NCI-H2171 (cell line): ENCODE measurements around the gene SLC4A1AP.
"Not testable (repeated sequence)": the region's sequence is repeated elsewhere in the genome, so short reads cannot be mapped to it uniquely, and the experiment has no call there.

ENCODE experiments used
- DNase-seq: peaks from one replicate; lab custom pipeline; 2025; lab: John Stamatoyannopoulos, UW

Gene SLC4A1AP, protein sequence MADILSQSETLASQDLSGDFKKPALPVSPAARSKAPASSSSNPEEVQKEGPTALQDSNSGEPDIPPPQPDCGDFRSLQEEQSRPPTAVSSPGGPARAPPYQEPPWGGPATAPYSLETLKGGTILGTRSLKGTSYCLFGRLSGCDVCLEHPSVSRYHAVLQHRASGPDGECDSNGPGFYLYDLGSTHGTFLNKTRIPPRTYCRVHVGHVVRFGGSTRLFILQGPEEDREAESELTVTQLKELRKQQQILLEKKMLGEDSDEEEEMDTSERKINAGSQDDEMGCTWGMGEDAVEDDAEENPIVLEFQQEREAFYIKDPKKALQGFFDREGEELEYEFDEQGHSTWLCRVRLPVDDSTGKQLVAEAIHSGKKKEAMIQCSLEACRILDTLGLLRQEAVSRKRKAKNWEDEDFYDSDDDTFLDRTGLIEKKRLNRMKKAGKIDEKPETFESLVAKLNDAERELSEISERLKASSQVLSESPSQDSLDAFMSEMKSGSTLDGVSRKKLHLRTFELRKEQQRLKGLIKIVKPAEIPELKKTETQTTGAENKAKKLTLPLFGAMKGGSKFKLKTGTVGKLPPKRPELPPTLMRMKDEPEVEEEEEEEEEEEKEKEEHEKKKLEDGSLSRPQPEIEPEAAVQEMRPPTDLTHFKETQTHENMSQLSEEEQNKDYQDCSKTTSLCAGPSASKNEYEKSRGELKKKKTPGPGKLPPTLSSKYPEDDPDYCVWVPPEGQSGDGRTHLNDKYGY

GRCh38 chr2:27663285-27664153 lies at the start of gene SLC4A1AP, which contains the start of gene SUPT7L:
SLC4A1AP (plus strand) TSS chr2:27663889; CDS start chr2:27663915, 26 bp downstream.
SUPT7L (minus strand) TSS chr2:27663614; CDS start chr2:27662192, 1,422 bp downstream.
- DNase-seq = peak; percentile 87

DNA sequence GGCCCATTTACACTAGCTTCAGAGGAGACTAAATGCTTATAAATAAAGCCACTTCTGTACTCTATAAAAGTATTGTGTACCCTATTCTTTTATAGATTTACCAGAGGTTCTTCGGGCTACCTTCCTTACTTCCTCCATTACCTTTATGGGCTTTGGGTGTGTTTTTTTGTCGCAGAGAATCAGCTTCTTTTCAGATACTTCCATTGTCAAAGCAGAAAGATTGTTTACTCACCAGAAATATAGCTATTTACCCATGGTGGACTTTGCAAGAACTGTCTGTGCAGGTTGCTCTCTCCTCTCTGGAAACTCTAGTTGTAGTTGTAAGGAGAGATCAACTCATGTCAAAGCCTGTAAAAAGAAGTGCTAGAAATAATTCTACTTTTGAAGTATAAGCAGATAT lies 49.7 kb upstream of the SLC4A1AP start:
- DNase-seq = no peak

DNA sequence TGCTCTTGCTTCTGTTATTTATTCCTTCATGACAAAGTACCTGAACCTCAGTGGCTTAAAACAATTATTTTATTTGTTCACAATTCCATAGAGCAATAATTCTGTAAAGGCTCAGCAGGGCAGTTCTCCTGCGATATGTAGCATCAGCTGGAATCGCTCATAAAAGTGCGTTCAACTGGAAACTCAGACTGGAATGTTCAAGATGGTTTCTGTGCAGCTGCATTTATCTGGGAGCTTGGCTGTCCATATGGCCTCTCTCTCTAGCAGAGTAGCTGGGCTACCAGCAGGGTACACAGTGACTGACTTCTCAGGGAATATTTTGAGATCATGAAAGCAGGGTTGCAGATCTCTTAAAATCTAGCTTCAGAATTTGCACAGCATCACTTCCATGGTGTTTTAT lies 48.4 kb upstream of the SLC4A1AP start:
- DNase-seq = peak; percentile 72

DNA sequence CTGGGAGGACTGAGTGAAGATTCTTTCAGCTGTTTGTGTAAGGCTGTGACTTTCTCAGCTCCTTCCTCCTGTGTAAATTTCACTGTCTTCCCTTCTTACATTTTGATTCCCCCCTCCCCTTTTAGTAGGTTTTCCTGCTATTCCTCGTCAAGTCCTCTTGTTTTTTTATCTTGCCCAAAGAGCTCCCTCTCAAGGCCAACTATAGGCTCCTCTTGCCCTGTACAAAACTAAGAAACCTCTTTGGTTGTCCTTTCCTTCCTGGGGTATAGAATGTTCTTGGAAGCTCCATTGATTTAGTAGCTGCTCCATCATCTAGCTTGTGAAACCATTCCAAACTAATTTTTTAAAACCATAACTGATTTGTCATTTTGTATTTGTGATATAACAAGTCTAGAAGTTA lies 42.2 kb upstream of the SLC4A1AP start:
- no peak for DNase-seq

GRCh38 chr2:27622921-27623384 lies 40.7 kb upstream of the SLC4A1AP start:
- no peak for DNase-seq

DNA sequence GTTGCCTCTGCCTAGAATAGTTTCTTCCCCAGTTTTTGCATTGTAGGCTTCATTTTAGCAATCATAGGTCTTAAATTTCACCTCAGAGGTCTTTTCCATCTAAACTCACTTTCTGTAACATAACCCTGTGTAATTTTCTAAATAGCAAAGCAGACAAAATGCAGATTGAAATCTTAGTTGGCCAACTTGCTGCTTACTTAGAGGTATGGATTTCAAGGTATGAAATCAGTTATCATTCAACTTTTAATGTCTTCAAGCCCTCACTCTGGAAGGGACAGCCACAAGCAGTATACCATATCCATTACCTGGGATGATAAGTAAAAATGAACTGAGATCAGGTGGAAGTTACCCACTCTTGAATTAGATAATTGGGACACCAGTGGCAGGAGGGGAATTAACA lies 38.7 kb upstream of the SLC4A1AP start:
- DNase-seq = no peak

DNA sequence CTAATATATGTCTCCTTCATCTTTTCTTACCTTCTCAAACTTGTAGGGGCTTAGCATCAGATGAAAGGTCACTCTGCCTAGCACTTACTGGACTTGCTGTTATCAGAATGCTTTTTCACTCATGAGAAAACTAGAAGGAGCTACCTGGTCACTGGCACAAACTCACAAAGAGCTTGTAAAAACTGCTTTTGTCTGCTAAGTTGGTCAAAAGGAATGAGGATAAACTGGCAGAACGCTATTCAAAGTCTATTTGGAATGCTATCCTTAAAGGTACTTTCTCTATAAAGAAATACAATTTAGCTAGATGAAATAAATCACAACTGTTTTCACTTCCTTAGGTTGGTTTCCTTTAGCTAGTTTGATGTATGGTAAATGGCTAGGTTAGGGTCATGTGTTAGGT lies 37.4 kb upstream of the SLC4A1AP start:
- DNase-seq = not testable (repeated sequence)

DNA sequence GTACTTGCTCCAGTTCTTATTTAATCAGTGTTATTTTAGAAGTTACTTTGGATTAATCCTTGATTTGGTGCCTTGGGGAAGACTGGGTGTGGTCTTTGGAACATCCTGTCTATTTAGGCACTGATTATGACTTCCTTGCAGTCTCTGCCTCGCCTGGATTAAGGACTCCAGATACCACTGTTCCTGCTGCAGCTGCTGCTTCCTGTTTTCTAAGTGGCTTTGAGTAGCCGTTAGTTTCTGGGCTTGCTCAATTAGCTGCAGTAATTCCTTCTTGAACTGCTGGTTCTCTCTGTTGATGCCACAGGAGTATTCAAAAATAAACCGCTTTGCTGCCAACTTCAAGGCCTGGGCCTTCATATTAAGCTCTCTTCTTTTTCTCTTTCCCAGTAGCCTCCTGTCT lies 36.8 kb upstream of the SLC4A1AP start:
- not testable (repeated sequence) for DNase-seq

DNA sequence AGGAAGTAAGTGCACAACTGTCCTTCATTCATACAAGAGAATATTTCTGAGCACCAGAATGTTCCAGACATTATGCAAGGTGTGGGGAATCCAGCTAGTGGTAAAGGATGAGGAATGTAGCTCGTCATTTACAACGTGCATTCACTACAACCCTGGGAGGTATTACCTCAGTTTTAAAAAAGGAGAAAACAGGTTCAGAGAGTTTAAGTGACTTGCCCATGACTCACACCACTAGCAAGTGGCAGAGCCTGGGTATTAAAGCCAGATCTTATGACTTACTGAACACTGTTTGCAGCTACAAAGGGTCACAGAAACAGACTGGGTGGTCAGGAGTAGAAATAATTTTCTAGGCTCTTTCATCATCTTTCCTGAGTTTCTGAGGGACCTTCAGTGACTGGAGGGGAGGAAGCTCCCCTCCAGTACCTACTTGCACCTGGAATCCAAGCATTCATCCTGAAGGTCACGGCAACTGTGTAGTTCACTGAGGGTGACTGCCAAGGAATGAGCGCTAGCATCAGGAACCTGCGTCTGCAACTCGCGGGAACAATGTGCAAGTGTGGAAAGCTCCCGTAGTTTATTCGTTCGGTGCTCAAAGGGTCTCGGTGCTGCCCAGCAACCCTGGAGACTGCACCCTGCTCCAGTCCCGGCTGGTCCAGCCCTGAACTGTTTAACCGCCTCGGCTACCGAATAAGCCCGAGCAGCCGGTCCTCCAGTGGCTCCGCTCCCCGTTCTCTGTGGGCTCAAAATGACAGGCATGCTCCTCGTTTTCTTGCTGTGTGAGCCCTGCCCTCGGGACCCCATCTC lies 35.5 kb upstream of the SLC4A1AP start:
- DNase-seq = no peak

DNA sequence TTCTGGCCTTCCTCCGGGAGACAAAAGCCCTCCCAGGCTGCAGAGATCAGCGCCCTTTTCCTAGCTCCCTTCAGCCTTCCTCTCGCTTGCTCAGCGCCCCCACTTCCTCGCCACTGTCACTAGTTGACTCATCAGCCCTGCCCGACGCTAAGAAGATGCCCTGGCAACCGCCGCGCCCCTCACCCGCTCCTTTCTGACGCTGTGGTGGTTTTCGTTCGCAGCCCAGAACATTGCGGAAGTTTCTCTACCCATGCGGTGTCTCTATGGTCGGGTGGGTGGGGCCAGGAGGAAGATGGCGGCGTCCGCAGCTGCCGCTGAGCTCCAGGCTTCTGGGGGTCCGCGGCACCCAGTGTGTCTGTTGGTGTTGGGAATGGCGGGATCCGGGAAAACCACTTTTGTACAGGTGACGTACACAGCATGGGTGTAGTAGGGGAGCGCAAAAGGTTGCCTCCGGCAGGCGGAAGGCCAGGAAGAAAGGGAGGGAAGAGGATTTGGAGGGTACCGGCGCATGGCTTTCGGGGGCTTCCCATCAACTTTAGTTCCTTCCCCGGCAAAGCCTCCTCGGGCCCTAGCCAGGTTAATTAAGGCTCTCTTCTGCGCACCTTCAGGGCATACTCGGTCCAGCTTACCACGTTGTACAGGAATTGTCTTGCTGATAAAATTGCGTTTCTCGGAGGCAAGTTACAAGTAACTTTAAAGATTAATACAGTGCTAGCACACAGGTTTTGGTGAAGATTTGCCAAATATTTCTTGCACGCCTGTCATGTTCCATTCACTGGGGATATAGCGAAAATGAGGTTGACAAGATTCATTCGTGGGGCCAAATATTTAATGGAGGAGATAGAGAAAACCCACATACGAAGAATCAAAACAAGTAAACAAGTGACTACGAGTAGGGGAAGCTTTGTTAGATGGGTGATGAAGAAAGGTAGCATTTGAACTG lies 34.7 kb upstream of the SLC4A1AP start, which contains the start of the genes CCDC121 and GPN1:
CCDC121 (minus strand) TSS at position 246 of the 943 bp plus-strand sequence. CDS start 1,213 bp downstream, outside the sequence.
GPN1 (plus strand) TSS at position 284 of the 943 bp plus-strand sequence; CDS start at position 293, 9 bp downstream.
- DNase-seq = peak; percentile 94

- DNase-seq = not testable (repeated sequence)
Measured at GRCh38 chr2:27630257-27630656, 33.4 kb upstream of the SLC4A1AP start.

- DNase-seq = no peak
Measured at GRCh38 chr2:27634291-27634690, 29.4 kb upstream of the SLC4A1AP start.

GRCh38 chr2:27636766-27637165 lies 26.9 kb upstream of the SLC4A1AP start:
- DNase-seq = no peak

DNA sequence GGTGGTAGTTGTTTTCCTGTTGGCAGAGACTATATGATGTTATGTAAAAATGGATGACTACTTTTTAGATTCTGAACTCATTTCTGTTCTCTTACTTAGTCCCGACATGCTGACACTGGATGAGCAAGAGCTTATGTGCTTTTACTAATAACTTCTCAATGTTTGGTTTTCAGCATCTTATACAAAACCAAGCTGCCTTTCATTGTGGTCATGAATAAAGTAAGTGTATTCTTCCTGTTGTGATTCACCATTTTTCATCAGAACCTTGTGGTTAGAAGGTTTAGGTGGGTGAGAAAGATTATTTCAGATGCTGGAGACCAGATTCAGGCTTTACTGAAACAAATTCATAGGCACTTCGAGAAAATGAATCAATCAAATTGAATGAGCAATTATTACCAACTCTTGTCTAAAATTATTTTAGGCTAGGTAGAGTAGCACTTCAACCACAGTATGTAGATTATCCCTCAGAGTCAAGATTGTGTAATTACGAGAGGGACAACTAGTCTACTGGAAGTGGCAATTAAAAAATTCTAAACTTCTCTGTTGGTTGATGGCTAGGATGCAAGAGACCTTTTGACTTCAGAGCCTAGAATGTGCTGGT lies 25.6 kb upstream of the SLC4A1AP start:
- no peak for DNase-seq

GRCh38 chr2:27638709-27639108 lies 25.0 kb upstream of the SLC4A1AP start:
- DNase-seq = no peak

GRCh38 chr2:27640722-27641245 lies 22.9 kb upstream of the SLC4A1AP start:
- no peak for DNase-seq

GRCh38 chr2:27645197-27645596 lies 18.5 kb upstream of the SLC4A1AP start:
- DNase-seq = no peak

- no peak for DNase-seq
Measured at GRCh38 chr2:27647289-27647688, 16.4 kb upstream of the SLC4A1AP start.

GRCh38 chr2:27647737-27648136 lies 16.0 kb upstream of the SLC4A1AP start:
- no peak for DNase-seq
